H1 (cell line): ENCODE results near the gene HADH. TPM values are rescaled to one million over a fixed set of nuclear protein-coding genes. Genes with fewer than 3 reads are reported as not detected.

Experiments used
- POLR2AphosphoS5 ChIP-seq: IDR thresholded peaks from 2 replicates; pipeline ENCODE4 v1.6.1; 2011; ENCODE audit warnings: low read depth, low read length
- polyA plus RNA-seq, 7 experiments: library from polyadenylated mRNA; depleted of rRNA in 3 of 7; stranded (reverse) in 5 of 7; unstranded in 2 of 7; fragments of >200 nt in 5 of 7; fragments of 200-250 nt in 2 of 7; gene quantifications; 1 replicate in 5 of 7; 2 replicates in 1 of 7; 4 replicates in 1 of 7; pipeline versions ENCODE4 v1.2.1 to v1.2.3, GENCODE V29; 2011 to 2013; ENCODE audit warnings: missing spikeins in 2 of 7, mixed read lengths in 2 of 7
- total RNA-seq: library from RNA; stranded (reverse); fragmentation: NEBNext Ultra II Directional; extraction: Animal tissue kit (Norgen Biotek cat#: 25700); gene quantifications from 2 replicates; pipeline ENCODE4 v1.2.1, GENCODE V29; 2021

The HADH gene
- total and polyA plus RNA-seq, 2 of the 8 experiments (the other 6 are each of a cell fraction or from before 2014, with no cell fraction given) = 47.5 to 54.4 TPM

- no peak for TF ChIP-seq POLR2AphosphoS5
- TF ChIP-seq, all 59 proteins: peak for 0
Observed at GRCh38 chr4:108044951-108045686, 55.4 kb downstream of the HADH start (continued).
